WTC11 (cell line): Measurements from ENCODE around the gene TOM1L2.

Experiments
- ARID4B ChIP-seq: sonication (generic); formaldehyde crosslinking; IDR thresholded peaks from 2 replicates; pipeline ENCODE4 v1.8.0; 2023; ENCODE audit warnings: missing genetic modification reagents, mild to moderate bottlenecking, borderline replicate concordance
- ATF6 ChIP-seq: sonication (generic); formaldehyde crosslinking; IDR thresholded peaks from 2 replicates; pipeline ENCODE4 v1.8.1; 2023; ENCODE audit warnings: mild to moderate bottlenecking, missing genetic modification reagents
- CTCF ChIP-seq: fragments of 200-600 bp; IDR thresholded peaks from 2 replicates; pipeline ENCODE4 v1.8.0; 2022; ENCODE audit warnings: antibody characterized with exemption
- IRF1 ChIP-seq: sonication (generic); formaldehyde crosslinking; IDR thresholded peaks from 2 replicates; pipeline ENCODE4 v1.8.0; 2023; ENCODE audit warnings: missing genetic modification reagents
- MAX ChIP-seq: sonication (generic); formaldehyde crosslinking; IDR thresholded peaks from 2 replicates; pipeline ENCODE4 v1.8.0; 2022; ENCODE audit warnings: mild to moderate bottlenecking, missing genetic modification reagents
- TP53 ChIP-seq: sonication (generic); formaldehyde crosslinking; IDR thresholded peaks from 2 replicates; pipeline ENCODE4 v1.8.1; 2023; ENCODE audit warnings: mild to moderate bottlenecking, missing genetic modification reagents

GRCh38 chr17:18018411-18018921, 46.3 kb upstream of the TOM1L2 start:
- TF ChIP-seq CTCF (no peak), ARID4B (CRISPR knock-in tag) (no peak), ATF6 (CRISPR knock-in tag) (no peak), MAX (CRISPR knock-in tag) (no peak), IRF1 (CRISPR knock-in tag) (no peak), TP53 (CRISPR knock-in tag) (no peak)
